GM12891 (cell line): ENCODE measurements around the gene HRK.

Experiments
- POLR2AphosphoS5 ChIP-seq: IDR thresholded peaks from 2 replicates; pipeline ENCODE4 v1.6.1; 2011; ENCODE audit warnings: low read depth, low read length, control low read depth
- TAF1 ChIP-seq: IDR thresholded peaks from 2 replicates; pipeline ENCODE4 v1.6.1; 2011; ENCODE audit warnings: low read depth, low read length, control low read depth

- TF ChIP-seq POLR2AphosphoS5: no peak
- TF ChIP-seq TAF1: no peak
These were observed 44.1 kb downstream of the HRK start for GRCh38 chr12:116837097-116837496.
